Astrocyte of the cerebellum (primary cell): ENCODE results near the gene ADAMTS19.

Experiments used
- DNase-seq: peaks from one replicate; pipeline ENCODE4 v3.0.0-alpha.2; 2011; ENCODE audit warnings: low read depth
- H3K4me3 ChIP-seq: 2 replicates; pipeline ENCODE4 v1.5.1; 2011; ENCODE audit warnings: mild to moderate bottlenecking, low read depth, low read length, moderate library complexity
- CTCF ChIP-seq: IDR thresholded peaks from 2 replicates; pipeline ENCODE4 v1.5.1; 2012; ENCODE audit warnings: low read length, low read depth, moderate library complexity, mild to moderate bottlenecking; ENCODE audit errors: missing control alignments
- in situ Hi-C: cut with HindIII; loops from 2 replicates; pipeline ENCODE4 v1.10.0; 2017; ENCODE audit warnings: low sequenced_read_pairs

ADAMTS19 gene

GRCh38 chr5:129770024-129770820, 310.1 kb downstream of the ADAMTS19 start:
- H3K4me3 ChIP-seq = no peak overlapping the region
- DNase-seq = no peak
- TF ChIP-seq CTCF = no peak
- in situ Hi-C loops = no loop called here

DNA sequence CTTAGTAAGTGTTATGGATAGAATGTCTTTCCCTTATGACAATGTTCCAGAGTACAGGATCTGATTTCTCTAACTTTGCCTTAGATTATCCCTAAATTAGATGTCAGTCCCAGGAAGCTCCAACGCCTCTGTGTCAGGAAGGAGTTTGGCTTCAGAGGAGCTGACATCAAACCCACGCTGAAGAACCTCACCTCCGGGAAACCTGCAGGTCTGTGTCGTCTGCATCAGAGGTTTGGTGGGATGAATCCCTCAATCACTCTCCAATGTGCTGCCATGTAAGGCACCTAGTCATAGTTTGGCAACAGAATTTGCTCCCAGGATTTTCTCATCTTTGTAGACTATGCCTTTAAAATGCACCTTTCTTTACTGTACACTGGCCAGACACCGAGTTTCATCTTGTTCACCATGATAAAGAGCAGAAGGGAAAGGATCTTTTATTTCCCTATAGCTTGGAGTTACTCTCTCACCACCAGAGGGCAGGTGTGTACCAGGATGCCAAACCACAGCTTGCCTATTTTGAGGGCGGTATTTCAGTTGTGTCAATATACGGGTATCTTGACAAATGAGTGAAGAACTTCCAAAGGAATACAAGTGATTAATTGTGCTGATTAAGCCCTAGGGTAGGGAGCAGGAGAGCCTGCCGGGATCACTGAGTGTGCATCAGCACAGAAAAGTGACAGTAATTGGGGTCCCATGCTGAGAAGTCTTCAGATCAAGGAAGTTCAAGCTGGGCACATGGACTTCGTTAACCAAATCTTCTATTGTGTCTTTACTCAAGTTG, 311.1 kb downstream of the ADAMTS19 start:
- peak; percentile 26 for DNase-seq
- TF ChIP-seq CTCF = peak; percentile 87
- H3K4me3 ChIP-seq = no peak overlapping the region
- in situ Hi-C loops = no loop called here

GRCh38 chr5:129773376-129773775, 313.3 kb downstream of the ADAMTS19 start:
- no peak for DNase-seq

GRCh38 chr5:129781594-129781993, 321.5 kb downstream of the ADAMTS19 start:
- TF ChIP-seq CTCF = no peak
- no peak overlapping the region for H3K4me3 ChIP-seq
- DNase-seq = no peak
- in situ Hi-C loops = no loop called here

More at GRCh38 chr5:129773376-129773775, 313.3 kb downstream of the ADAMTS19 start:
- no peak overlapping the region for H3K4me3 ChIP-seq
- in situ Hi-C loops = no loop called here
- no peak for TF ChIP-seq CTCF
